Cardiac muscle cell (in vitro differentiated cells and primary cell): ENCODE measurements around the gene ARL6. TPM values are rescaled to one million over a fixed set of nuclear protein-coding genes. Genes with fewer than 3 reads are reported as not detected.

Source experiments
- DNase-seq, 2 donors: peaks; one replicate each; pipeline versions ENCODE4 v3.0.0 to v3.0.0-alpha.2; 2010 to 2017; ENCODE audit warnings: low read depth in 1 of 2, low spot score in 1 of 2
- H3K27ac ChIP-seq: fragments of 200-600 bp; sonication (generic); 2 replicates; pipeline ENCODE4 v1.5.1; 2016
- H3K27me3 ChIP-seq: fragments of 200-600 bp; sonication (generic); 2 replicates; pipeline ENCODE4 v1.6.0; 2016; ENCODE audit warnings: control low read depth
- H3K36me3 ChIP-seq: fragments of 200-600 bp; sonication (generic); 2 replicates; pipeline ENCODE4 v1.5.1; 2016; ENCODE audit warnings: control low read depth
- H3K4me1 ChIP-seq: fragments of 200-600 bp; sonication (generic); 2 replicates; pipeline ENCODE4 v1.8.1; 2017; ENCODE audit warnings: low read depth, mild to moderate bottlenecking, mixed run types
- H3K4me3 ChIP-seq: fragments of 200-600 bp; sonication (generic); 2 replicates; pipeline ENCODE4 v1.5.1; 2016; ENCODE audit warnings: mild to moderate bottlenecking
- H3K9me3 ChIP-seq: fragments of 200-600 bp; sonication (generic); 2 replicates; pipeline ENCODE4 v1.5.1; 2017; ENCODE audit warnings: low read depth, mild to moderate bottlenecking, control low read depth
- CTCF ChIP-seq: IDR thresholded peaks from 2 replicates; pipeline ENCODE4 v1.5.1; 2012; ENCODE audit warnings: low read depth, mild to moderate bottlenecking, low read length
- polyA plus RNA-seq: library from polyadenylated mRNA; unstranded; fragments of >200 nt; fragmentation: Nextera tagmentation; extraction: Ambion mirVana; gene quantifications from 2 replicates; pipeline ENCODE4 v1.2.1, GENCODE V29; 2016
- total RNA-seq: library from RNA; depleted of rRNA; stranded (reverse); fragments of >200 nt; gene quantifications from 2 replicates; pipeline ENCODE4 v1.2.3, GENCODE V29; 2016

The ARL6 gene
- total and polyA plus RNA-seq, 2 experiments from 2014 or later: 4.3 to 8.4 TPM

GRCh38 chr3:97838393-97838792 is 73.8 kb downstream of the ARL6 start:
- DNase-seq: no peak

GRCh38 chr3:97839944-97840343 is 75.4 kb downstream of the ARL6 start:
- Histone ChIP-seq H3K4me3 (no peak overlapping the region), H3K27me3 (no peaks in the 10 kb centered on the region), H3K9me3 (no peaks in the 10 kb centered on the region), H3K27ac (no peak overlapping the region), H3K36me3 (no peaks in the 10 kb centered on the region), H3K4me1 (no peaks in the 10 kb centered on the region)
- no peak for DNase-seq
- no peak for TF ChIP-seq CTCF

More at GRCh38 chr3:97838393-97838792, 73.8 kb downstream of the ARL6 start:
- H3K4me3 ChIP-seq: no peak overlapping the region
- no peaks in the 10 kb centered on the region for H3K27me3 ChIP-seq
- H3K9me3 ChIP-seq: no peaks in the 10 kb centered on the region
- H3K36me3 ChIP-seq: no peaks in the 10 kb centered on the region
- no peaks in the 10 kb centered on the region for H3K4me1 ChIP-seq
- TF ChIP-seq CTCF: no peak
- H3K27ac ChIP-seq: no peak overlapping the region

- Histone ChIP-seq H3K27me3 (no peaks in the 10 kb centered on the region), H3K27ac (no peak overlapping the region), H3K4me3 (no peak overlapping the region), H3K36me3 (no peaks in the 10 kb centered on the region), H3K9me3 (no peaks in the 10 kb centered on the region), H3K4me1 (no peaks in the 10 kb centered on the region)
- no peak for DNase-seq
- TF ChIP-seq CTCF: no peak
These were observed 76.7 kb downstream of the ARL6 start for GRCh38 chr3:97841304-97841703.

- Histone ChIP-seq H3K27me3 (no peaks in the 10 kb centered on the region), H3K9me3 (no peaks in the 10 kb centered on the region), H3K4me1 (no peaks in the 10 kb centered on the region), H3K27ac (no peak overlapping the region), H3K4me3 (no peak overlapping the region), H3K36me3 (no peaks in the 10 kb centered on the region)
- no peak for TF ChIP-seq CTCF
- DNase-seq: no peak
These were observed 77.4 kb downstream of the ARL6 start for GRCh38 chr3:97841956-97842355.

GRCh38 chr3:97848779-97849178 is 84.2 kb downstream of the ARL6 start:
- no peak for TF ChIP-seq CTCF
- no peak for DNase-seq
- Histone ChIP-seq H3K4me1 (no peaks in the 10 kb centered on the region), H3K36me3 (no peaks in the 10 kb centered on the region), H3K27ac (no peak overlapping the region), H3K9me3 (no peaks in the 10 kb centered on the region), H3K27me3 (no peaks in the 10 kb centered on the region), H3K4me3 (no peak overlapping the region)

Other genes starting within 250 kb of the ARL6 start
- 11.8 and 20.9 TPM in 2 replicates for gene CRYBG3, start 57.3 kb downstream of the ARL6 start, total RNA-seq
- 2.7 and 7.7 TPM in 2 replicates for gene CRYBG3, start 57.3 kb downstream of the ARL6 start, polyA plus RNA-seq
- gene RIOX2, start 207.7 kb downstream of the ARL6 start, total RNA-seq: 6.9 and 8.6 TPM in 2 replicates
- 11.2 and 21.0 TPM in 2 replicates for gene RIOX2, start 207.7 kb downstream of the ARL6 start, polyA plus RNA-seq